Fibroblast of peridontal ligament (primary cell): ENCODE results near the gene STK35.
"Not testable (repeated sequence)": the region's sequence is repeated elsewhere in the genome, so short reads cannot be mapped to it uniquely, and the experiment has no call there.

Source experiments
- DNase-seq: peaks from one replicate; pipeline ENCODE4 v3.0.0-alpha.2; 2010; ENCODE audit errors: extremely low read depth

Gene STK35

DNA sequence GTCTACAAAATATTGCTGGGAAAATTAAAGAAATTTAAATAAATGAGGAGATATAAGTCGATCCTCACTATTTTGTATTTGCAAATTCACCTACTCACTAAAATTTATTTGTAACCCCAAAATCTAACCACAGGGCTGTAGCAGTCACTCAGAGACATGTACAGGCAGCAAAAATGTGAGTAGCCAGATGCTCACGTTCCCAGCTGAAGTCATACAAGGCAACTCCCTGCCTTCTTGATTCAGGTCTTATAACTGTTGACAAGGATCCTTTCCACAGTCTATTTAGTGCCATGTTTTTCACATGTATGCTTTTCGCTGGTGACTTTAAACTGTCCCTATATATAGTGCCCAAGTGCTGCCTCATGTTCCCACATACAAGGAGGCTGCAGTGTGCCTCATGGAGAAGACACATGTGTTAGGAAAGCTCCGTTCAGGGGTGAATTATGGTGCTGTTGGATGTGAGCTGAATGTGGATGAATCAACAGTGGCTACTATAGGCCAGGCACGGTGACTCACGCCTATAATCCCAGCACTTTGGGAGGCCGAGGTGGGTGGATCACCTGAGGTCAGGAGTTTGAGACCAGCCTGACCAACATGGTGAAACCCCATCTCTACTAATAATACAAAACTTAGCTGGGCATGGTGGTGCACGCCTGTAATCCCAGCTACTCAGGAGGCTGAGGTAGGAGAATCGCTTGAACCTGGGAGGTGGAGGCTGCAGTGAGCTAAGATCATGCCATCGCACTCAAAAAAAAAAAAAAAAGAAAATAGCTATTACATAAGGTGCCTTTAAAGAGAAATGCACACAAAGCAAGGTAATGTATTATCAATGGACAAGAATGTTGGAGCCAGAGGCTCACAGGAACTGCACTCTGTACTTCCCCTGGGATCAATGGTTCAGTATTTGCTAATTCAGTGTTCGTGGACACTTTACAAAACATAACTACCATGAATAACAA is 55.3 kb downstream of the STK35 start:
- no peak for DNase-seq

DNA sequence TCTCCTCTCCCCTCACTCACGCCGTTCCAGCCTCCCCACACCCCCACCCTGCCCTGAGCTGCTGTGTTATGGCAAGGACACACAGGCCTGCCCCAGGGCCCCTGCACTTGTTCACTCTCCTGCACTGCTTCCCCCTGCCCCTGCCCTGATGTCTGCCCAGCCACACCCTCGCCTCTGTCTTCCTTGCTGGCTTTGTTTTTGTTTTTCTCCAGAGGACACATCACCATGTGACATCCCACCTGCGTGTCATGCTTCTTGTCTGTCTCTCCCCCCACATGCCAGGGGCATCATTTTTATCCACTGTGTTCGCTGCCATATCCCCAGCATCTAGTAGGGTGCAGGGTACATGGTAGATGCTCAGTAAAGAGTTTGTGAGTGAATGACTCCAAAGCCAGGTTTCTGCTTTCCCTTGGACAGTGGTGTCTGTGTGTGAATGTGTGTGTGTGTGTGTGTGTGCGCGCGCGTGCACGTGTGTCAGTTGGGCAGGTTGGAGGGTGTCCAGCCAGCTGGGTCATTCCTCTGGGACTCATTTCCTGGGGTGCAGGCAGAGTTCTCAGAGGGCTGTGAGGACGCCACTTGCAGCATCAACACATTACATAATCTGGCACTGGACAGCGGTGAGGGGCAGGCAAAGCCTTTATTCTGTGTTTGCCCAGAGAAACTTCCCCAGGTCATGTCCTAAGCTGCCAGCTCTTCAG is 60.6 kb downstream of the STK35 start:
- no peak for DNase-seq

DNA sequence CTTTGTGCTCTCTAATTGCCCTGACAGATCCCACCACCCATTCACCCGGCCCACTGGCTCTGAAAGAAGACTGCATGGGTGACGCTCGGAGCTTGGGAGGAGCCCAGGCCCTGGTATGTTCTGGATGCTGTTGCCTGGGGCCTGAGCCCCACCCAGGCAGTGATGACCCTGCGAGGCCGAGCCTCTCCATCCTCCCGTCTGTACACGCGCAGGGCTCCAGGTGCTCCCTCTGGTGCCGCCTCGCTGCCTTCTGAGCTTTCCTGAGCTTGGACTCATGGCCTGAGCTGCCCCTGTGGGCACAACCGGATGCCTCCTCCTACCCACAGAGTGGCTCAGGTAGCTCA is 61.2 kb downstream of the STK35 start:
- no peak for DNase-seq

DNA sequence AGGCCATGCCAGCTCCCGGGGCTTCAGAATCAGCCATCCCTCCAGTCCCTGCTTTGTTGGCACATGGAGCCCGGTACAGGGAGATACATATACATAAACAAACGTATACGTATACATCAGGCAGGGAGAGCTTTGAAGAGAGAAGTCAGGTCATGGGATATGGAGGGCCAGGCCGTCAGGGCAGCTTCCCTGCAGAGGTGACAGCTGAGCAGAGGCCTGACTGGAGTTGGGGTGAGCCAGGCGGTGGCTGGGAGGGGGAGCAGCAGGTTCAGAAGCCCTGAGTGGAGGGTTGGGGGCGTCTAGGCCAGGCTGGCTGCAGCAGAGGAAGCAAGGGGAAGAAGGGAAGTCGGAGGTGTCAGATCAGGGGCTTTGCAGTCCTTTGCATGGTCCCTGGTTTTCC is 61.7 kb downstream of the STK35 start:
- DNase-seq: no peak

DNA sequence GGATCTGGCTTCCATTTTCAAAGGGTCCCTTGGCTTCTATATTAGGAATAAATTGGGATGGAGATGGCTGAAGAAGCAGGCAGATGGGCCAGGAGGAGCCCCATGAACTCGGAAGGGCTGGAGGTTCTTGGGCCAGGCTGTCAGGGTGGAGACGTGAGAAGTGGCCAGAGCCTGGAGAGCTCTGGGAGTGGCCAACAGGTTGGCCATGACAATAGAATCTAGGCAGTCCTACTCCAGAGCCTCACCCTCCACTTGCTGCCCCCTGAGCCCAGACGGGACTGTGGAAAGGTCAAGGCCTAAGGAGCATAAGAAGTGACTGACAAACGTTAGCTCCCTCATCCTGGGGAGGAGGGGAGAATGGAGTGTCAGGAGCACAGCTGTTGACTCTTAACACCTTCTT is 62.1 kb downstream of the STK35 start:
- DNase-seq: no peak

DNA sequence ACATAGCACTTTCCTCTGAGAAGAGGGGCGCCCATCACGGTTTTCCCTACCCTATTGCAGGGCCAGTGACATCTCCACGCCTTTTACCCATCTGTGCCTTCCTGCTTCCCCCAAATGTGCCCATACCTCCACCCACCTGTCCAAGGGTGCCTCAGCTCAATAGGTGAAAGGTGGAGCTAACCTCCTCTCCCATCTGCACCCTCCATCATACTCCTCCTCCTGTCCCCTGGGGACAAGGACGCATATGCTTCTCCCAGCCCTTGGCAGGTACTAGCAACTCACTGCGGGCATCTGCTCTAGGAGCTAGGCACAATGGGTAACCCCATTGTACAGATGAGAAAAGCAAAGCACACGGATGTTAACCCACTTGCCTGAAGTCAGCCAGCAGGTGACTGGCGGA is 62.8 kb downstream of the STK35 start:
- no peak for DNase-seq

DNA sequence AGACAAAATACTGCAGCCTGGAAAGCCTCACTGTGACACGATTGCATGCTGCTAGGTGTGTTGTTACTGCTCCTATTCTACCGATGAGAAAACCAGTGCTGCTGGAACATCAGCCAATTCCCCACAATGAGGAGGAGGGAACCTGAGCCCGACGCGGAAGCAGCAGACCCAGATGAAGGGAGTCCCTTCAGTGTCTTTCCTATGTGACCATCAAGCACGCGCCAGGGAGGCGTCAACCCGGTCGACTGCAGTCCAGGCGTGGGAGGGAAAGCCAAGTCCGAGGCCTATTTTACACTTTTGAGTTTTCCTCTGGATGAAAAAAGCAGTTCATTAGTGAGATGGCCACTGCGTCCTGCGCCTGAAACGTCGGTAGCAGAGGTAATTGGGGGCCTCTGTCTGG is 63.3 kb downstream of the STK35 start:
- DNase-seq: no peak

DNA sequence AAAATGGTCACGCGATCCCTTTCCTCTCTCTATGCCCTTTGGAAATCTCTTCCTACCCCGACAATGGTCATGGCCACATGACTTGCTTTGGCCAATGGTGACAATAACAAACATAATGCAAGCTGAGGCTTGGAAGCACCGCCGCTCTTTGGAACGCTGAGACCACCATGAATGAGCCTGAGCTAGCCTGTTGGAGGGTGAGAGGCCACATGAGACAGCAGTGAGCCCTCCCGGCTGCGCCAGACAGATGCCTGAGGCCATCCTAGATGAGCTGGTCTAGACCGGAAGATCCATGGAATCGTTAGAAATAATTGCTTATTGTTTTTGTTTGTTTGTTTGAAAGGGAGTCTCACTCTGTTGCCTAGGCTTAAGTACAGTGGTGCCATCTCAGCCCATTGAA is 64.2 kb downstream of the STK35 start:
- no peak for DNase-seq

DNA sequence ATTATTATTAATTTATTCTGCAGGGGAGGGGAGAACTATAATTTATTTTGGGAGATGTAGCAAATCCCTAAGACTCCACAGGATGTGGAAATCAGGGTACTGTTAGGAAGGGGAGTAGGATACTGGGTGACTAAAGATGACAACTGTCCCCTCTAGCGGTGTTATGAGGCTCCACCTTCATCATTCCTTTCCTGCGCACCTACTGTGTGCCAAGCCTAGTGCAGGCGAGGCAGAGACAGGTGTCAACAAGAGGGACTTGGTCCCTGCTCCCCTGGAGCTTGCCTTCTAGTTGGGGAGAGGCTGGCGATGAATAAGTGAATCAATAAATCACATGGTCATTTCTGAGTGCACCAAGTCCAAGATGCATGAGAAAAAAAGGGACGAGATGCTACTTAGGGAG is 65.5 kb downstream of the STK35 start:
- DNase-seq: no peak

DNA sequence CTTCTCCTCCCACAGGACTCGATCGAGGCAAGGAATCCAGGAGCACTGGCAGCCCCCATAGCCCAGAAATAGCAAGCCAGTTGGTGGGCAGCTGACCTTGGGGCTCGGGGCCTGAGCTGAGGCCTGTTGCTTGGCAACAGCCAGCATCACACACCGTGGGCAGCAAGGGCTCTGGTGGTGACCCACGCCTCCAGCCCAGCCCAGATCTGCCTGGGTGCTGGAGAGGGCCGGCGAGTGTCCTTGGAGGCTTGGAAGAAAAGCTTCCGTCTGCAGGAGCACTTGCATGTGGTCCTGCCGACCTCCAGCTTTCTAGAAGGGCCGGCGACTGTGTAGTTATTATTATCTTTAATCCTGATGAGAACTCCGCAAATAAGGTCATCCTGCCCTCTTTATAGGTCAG is 67.3 kb downstream of the STK35 start:
- no peak for DNase-seq

DNA sequence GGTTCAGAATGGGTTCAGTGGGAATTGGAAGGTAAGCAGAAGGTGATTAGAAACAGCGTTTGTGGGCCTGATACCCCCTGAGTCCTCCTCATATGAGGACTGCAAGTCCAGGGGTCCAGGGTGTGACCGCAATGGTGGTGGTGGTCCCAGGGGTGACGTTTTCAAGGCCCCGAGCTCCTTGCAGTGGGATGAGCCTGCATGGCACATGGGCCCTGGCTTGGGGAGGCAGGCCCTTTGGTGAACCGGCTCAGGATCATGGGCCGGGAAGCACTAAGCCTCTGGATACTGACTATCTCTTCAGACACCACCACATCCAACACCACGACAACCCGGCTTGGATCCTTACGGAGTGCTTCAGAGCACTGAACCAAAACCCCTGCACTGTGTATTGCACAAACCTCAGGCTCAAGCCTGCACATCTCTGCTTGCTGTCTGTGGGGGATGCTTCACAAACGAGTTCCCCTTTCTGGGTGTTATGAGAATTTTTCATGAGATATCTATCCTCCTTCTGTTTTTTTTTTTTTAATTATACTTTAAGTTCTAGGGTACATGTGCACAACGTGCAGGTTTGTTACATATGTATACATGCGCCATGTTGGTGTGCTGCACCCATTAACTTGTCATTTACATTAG is 67.9 kb downstream of the STK35 start:
- DNase-seq: no peak

DNA sequence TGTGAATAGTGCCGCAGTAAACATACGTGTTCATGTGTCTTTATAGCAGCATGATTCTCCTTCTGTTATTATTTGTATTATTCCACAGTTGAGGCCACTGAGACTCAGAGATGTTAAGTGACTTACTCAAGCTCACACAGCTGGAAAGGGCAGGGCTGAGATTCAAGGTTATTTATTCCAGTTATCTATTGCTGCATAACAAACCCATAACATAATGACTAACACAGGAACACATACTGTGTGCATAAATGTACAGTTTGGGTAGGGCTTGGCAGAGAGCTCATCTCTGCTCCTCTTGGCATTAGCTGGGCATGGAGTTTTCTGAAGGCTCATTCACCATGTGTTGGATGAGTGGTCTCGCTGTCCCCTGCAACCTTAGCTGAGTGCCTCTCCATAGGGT is 68.8 kb downstream of the STK35 start:
- no peak for DNase-seq

DNA sequence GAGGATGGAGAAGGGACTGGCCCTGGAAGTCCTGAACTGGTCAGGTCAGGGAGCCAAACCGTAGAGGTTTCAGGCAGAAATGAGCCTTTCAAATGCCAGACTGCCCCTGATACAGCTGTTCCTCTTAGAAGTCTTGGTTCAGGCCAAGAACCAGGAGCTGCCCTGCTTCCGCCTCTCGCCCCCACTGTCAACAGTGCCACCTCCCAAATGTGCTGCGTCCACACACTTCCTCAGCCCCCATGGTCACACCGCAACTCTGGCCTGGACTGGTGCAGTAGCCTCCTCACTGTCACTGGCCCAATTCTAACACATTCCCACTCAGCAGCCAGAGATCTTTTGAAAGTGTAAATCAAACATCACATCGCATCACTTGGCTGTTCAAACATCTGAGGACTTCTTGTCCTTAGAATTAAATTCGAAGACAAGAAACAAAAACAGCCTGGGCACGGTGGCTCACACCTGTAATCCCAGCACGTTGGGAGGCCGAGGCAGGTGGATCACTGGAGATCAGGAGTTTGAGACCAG is 69.7 kb downstream of the STK35 start:
- no peak for DNase-seq

DNA sequence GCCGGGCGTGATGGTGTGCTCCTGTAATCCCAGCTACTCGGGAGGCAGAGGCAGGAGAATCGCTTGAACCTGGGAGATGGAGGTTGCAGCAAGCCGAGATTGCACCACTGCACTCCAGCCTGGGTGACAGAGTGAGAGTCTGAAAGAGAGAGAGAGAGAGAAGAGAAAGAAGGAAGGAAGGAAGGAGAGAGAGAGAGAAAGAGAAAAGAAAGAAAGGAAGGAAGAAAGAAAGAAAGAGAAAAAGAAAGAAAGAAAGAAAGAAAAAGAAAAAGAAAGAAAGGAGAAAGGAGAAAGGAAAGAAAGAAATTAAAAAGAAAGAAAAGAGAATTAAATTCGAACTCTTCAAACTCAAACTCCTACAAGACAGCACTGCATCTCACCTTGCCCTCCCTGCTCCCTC is 70.2 kb downstream of the STK35 start:
- DNase-seq: not testable (repeated sequence)

DNA sequence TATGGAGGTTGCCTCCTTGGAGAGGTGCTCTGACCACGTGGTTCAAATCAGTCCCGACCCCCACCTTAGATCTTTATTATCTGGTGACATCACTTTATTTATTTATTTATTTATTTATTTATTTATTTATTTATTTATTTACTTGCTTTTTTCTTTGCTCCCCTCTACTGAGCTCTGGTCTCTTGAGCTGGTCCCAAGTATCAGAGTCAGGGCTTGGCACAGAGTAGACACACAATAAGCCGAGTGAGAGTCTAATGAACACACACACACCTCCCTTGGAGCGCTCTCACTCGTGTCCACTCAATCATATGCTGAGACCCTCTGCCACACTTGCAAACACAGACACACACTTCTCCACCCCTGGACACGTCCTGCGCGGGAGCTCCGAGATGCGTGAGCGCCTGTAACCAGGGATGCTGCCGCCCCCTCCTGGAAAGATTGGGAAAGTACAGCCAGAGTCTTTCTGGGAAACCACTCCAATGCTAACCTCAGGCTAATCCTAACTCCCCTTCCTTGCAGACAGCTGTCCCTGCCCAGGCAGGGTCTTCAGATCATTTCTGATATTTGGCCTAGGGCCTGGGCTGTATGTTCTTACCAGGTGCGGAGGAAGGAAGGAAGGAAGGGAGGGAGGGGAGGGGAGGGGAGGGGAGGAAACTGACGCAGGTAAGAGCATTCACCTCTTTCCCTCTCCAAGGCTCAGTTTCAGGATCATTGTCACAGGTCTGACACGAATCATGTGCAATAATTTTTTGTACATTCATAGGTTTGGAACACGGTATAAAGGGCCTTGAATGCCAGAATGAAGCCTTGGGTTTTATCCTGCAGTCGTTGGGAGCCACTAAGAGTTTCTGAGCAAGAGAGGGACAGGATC is 70.9 kb downstream of the STK35 start:
- DNase-seq: peak; percentile 63

DNA sequence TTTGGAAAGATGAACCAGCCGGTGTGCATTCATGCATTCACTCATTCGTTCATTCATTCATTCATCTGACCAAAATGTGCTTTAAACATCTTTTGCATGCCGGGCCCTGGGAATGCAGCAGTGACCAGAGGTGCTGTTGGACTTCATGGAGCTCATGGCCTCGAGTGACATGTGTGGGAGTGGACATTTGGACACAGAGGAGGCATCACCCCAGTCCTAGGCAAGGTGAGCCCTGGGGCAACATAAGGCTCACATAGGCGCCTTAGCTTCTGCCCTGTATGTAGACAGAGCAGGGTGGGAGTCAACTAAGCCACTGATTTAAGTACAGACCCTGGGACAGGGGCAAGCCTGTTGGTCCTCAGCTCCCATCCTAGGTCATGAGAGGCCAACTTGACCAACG is 71.6 kb downstream of the STK35 start:
- no peak for DNase-seq

DNA sequence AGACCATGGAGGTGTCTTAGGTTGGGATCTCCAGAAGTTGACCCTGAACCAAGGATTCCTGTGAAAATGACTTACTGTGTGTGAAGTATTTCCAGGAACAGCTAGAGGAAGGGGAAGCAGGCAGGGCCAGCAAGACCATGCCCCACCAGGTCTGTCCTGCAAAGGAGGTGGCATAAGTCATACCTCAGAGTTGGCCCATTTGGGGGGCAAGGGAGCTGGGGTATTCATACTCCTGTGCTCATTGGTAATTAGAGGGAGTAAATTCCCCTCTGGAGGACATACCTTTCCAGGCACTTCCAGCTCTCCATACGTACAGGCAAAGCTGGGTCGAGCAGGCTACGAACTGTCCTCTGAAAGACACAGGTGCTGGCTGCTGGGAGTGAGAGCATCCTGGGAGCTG is 72.4 kb downstream of the STK35 start:
- no peak for DNase-seq

DNA sequence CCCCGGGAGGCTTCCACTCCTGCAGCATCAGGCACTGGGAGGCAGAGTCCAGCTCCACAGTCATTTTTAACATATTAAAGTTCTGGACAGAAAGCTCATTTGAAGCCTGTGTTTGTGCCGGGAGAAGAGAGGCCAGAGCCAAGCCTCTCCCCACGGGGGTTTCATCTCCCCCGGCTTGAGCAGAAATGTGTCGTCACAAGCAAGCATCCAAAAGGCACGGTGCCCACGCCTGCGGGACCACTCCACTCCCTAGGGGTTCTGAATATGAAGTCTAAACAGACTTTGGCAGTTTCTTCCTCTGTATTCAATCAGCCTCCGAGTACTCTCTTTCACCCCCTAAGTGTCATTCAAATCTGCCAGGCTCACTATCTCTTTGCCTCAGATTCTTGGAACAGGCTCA is 75.3 kb downstream of the STK35 start:
- DNase-seq: no peak

DNA sequence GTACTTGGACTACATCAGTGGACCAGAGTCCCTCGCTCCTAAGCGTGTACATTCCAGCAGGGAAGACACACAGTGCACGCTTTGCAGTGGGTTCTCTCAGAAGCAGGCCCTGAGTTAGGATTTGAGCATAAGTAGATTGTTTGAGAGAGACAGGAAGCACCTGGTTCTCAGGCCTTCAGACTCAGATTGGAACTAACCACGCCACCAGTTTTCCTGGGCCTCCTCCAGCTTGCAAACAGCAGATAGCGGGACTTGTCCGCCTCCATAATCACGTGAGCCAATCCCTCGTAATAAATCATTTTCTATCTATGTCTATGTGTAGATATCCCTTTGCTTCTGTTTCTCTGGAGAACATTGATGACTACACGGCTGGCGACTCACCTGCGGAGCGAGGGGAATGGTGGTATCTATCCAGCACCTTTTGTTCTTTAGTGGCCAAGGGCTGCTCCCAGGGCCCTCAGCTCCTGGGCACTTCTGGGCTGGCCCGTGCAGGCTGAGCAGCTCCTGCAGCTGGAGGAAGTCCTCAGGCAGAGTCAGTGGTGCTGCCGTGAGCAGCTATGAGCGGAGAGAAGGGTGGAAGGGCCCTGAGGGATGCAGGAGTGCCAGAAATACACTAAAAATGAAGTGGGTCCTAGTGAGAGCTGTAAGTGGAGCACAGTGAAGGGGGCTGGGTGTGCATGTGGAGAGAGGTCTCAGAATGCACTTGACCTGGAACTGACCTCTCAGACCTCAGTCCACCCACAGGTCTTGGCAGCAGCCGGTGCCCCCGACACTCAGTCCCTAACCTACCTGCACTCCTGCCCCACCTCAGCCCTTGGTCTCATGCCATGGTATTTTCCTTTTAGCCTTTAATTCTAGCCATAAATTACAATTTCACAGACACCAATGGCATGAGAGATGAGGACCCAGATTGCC is 76.9 kb downstream of the STK35 start:
- no peak for DNase-seq

DNA sequence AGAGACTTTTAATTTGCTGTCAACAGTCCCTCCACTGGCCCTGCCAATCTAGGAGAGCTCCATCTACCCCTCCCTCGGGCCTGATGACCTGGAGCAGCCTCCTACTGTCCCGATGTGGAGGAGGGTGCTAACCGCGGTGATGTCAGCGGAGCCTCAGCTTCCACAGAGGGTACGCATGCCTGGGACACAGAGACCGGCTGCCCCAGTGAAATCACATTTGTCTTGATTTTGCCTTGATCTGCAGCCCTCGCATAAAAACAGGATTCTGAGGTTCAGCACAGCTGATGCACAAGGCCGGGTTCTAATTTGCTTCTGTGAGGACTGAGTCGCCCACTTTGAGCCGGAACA is 77.6 kb downstream of the STK35 start:
- no peak for DNase-seq

DNA sequence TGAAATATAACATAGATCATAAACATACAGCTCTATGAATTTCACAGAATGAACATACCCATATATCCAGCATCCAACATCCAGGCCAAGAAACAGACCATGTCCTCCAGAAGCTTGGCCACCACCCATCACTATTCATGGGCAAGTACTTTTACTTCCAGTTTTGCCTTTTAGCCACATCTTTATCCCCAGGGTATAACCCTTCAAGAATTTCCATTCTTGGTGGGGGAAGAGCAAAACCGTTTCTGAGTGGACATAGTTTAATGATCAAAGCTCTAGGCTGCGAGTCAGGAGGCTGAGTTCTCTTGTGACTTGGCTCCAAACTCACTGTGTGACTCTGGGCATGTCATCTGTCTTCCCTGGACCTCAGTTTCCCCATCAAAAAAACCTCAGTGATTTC is 78.3 kb downstream of the STK35 start:
- no peak for DNase-seq
